ENCODE measurements around the gene DCAF7.

Gene DCAF7

GRCh38 chr17:63621229-63621683, 71.0 kb downstream of the DCAF7 start:
- TF ChIP-seq CTCF (IDR thresholded peaks at IDR 0.05; ENCODE audit: low read depth, low read length, missing control alignments) = no peak
- peak overlapping the region; percentile 66 for H3K4me3 ChIP-seq (replicated peaks; ENCODE audit: low read depth, low read length)
- no peak for DNase-seq (ENCODE audit: extremely low read depth, low read depth)

GRCh38 chr17:63621684-63622573, 71.7 kb downstream of the DCAF7 start, which contains the start of gene MAP3K3:
Gene MAP3K3 (plus strand): TSS chr17:63622417. CDS start chr17:63622760, 343 bp downstream.
- no peak for TF ChIP-seq CTCF (IDR thresholded peaks at IDR 0.05; ENCODE audit: low read depth, low read length, missing control alignments)
- H3K4me3 ChIP-seq (replicated peaks; ENCODE audit: low read depth, low read length) = peak within 1 kb of the TSS; percentile 66
- DNase-seq (ENCODE audit: extremely low read depth, low read depth) = peak; percentile 99

- TF ChIP-seq CTCF (IDR thresholded peaks at IDR 0.05; ENCODE audit: low read depth, low read length, missing control alignments) = no peak
- peak overlapping the region; percentile 66 for H3K4me3 ChIP-seq (replicated peaks; ENCODE audit: low read depth, low read length)
- DNase-seq (ENCODE audit: extremely low read depth, low read depth) = no peak
Measured at GRCh38 chr17:63622574-63623390, 72.5 kb downstream of the DCAF7 start.

GRCh38 chr17:63623786-63624530, 73.7 kb downstream of the DCAF7 start:
- TF ChIP-seq CTCF (IDR thresholded peaks at IDR 0.05; ENCODE audit: low read depth, low read length, missing control alignments) = no peak
- no peak for DNase-seq (ENCODE audit: extremely low read depth, low read depth)
- peak overlapping the region; percentile 66 for H3K4me3 ChIP-seq (replicated peaks; ENCODE audit: low read depth, low read length)

GRCh38 chr17:63624531-63624880, 74.2 kb downstream of the DCAF7 start:
- no peak overlapping the region for H3K4me3 ChIP-seq (replicated peaks; ENCODE audit: low read depth, low read length)
- no peak for TF ChIP-seq CTCF (IDR thresholded peaks at IDR 0.05; ENCODE audit: low read depth, low read length, missing control alignments)
- no peak for DNase-seq (ENCODE audit: extremely low read depth, low read depth)

GRCh38 chr17:63626551-63627180, 76.4 kb downstream of the DCAF7 start:
- no peak for DNase-seq (ENCODE audit: extremely low read depth, low read depth)
- TF ChIP-seq CTCF (IDR thresholded peaks at IDR 0.05; ENCODE audit: low read depth, low read length, missing control alignments) = no peak

More at GRCh38 chr17:63626551-63627180, 76.4 kb downstream of the DCAF7 start:
- H3K4me3 ChIP-seq (replicated peaks; ENCODE audit: low read depth, low read length) = no peak overlapping the region

Measured in HFF-Myc (cell line).